GM06990 (cell line): ENCODE measurements around the gene IGFLR1.
"Not testable (repeated sequence)": the region's sequence is repeated elsewhere in the genome, so short reads cannot be mapped to it uniquely, and the experiment has no call there.

Source experiments
- DNase-seq: peaks from one replicate; pipeline ENCODE4 v3.0.0-alpha.2; 2011; ENCODE audit not compliant: insufficient read length; ENCODE audit errors: extremely low read depth
- H3K27me3 ChIP-seq: replicated peaks from 2 replicates; pipeline ENCODE4 v1.6.0; 2011; ENCODE audit warnings: low read length; ENCODE audit not compliant: control insufficient read depth, insufficient read depth
- H3K36me3 ChIP-seq: 2 replicates; pipeline ENCODE4 v1.5.1; 2011; ENCODE audit warnings: low read length; ENCODE audit not compliant: control insufficient read depth, insufficient read depth
- H3K4me3 ChIP-seq: replicated peaks from 2 replicates; pipeline ENCODE4 v1.5.1; 2011; ENCODE audit warnings: low read depth, mild to moderate bottlenecking, control low read depth, low read length
- CTCF ChIP-seq: IDR thresholded peaks from 2 replicates; pipeline ENCODE4 v1.5.1; 2011; ENCODE audit warnings: low read length, control low read depth, mild to moderate bottlenecking, inconsistent platforms; ENCODE audit not compliant: insufficient read depth, poor library complexity, severe bottlenecking

IGFLR1 gene

GRCh38 chr19:35775298-35776101, 33.2 kb upstream of the IGFLR1 start, which contains the start of gene ARHGAP33:
TSS of gene ARHGAP33 (plus strand) at chr19:35775564. CDS start at chr19:35775659, 95 bp downstream.
- Histone ChIP-seq H3K4me3 (peak within 1 kb of the TSS; percentile 83), H3K36me3 (no peaks in the 10 kb centered on the region; the same call in 1 of the 2 replicates), H3K27me3 (no peaks in the 10 kb centered on the region)
- TF ChIP-seq CTCF, result no peak
- peak; percentile 95 for DNase-seq

- TF ChIP-seq CTCF, result no peak
- Histone ChIP-seq H3K4me3 (peak overlapping the region; percentile 45), H3K27me3 (no peaks in the 10 kb centered on the region), H3K36me3 (no peaks in the 10 kb centered on the region; the same call in 1 of the 2 replicates)
- no peak for DNase-seq
Observed at GRCh38 chr19:35775046-35775297, 32.7 kb upstream of the IGFLR1 start.

- DNase-seq, result no peak
Observed at GRCh38 chr19:35774274-35775045, 32.2 kb upstream of the IGFLR1 start.

GRCh38 chr19:35773020-35773806, 31.0 kb upstream of the IGFLR1 start:
- TF ChIP-seq CTCF, result no peak
- no peak for DNase-seq
- Histone ChIP-seq H3K36me3 (peaks cover 3% of the 10 kb centered on the region), H3K27me3 (no peaks in the 10 kb centered on the region), H3K4me3 (no peak overlapping the region)

More at GRCh38 chr19:35774274-35775045, 32.2 kb upstream of the IGFLR1 start:
- no peaks in the 10 kb centered on the region; the same call in 1 of the 2 replicates for H3K36me3 ChIP-seq
- H3K27me3 ChIP-seq, result no peaks in the 10 kb centered on the region
- H3K4me3 ChIP-seq, result peak overlapping the region; percentile 45
- TF ChIP-seq CTCF, result no peak

GRCh38 chr19:35772362-35772761, 30.1 kb upstream of the IGFLR1 start:
- H3K36me3 ChIP-seq, DNase-seq, H3K27me3 ChIP-seq, H3K4me3 ChIP-seq: not testable (repeated sequence)

GRCh38 chr19:35768082-35768421, 25.8 kb upstream of the IGFLR1 start:
- Histone ChIP-seq H3K27me3 (no peaks in the 10 kb centered on the region), H3K4me3 (no peak overlapping the region), H3K36me3 (peaks cover 11% of the 10 kb centered on the region)
- TF ChIP-seq CTCF, result no peak
- DNase-seq, result no peak
